GM20000 (cell line): Measurements from ENCODE around the gene GASK1A.

Source experiments
- DNase-seq: peaks from one replicate; pipeline ENCODE4 v3.0.0; 2012; ENCODE audit warnings: low spot score
- CTCF ChIP-seq: IDR thresholded peaks from 2 replicates; pipeline ENCODE4 v1.5.1; 2012; ENCODE audit warnings: mild to moderate bottlenecking, control low read depth; ENCODE audit errors: extremely low read depth, missing control alignments

The GASK1A gene

GRCh38 chr3:43075904-43076661 lies 97.0 kb downstream of the GASK1A start:
- TF ChIP-seq CTCF: no peak
- DNase-seq: no peak

GRCh38 chr3:43076857-43077256 lies 97.7 kb downstream of the GASK1A start:
- no peak for TF ChIP-seq CTCF
- DNase-seq: no peak

GRCh38 chr3:43077261-43077660 lies 98.2 kb downstream of the GASK1A start:
- no peak for DNase-seq
- no peak for TF ChIP-seq CTCF

- DNase-seq: no peak
- TF ChIP-seq CTCF: no peak
Observed at GRCh38 chr3:43077707-43078106, 98.6 kb downstream of the GASK1A start.

GRCh38 chr3:43079536-43080332 lies 100.6 kb downstream of the GASK1A start:
- no peak for TF ChIP-seq CTCF
- DNase-seq: no peak

GRCh38 chr3:43080726-43081568 lies 101.8 kb downstream of the GASK1A start:
- DNase-seq: no peak
- TF ChIP-seq CTCF: no peak

GRCh38 chr3:43081796-43082195 lies 102.7 kb downstream of the GASK1A start:
- no peak for TF ChIP-seq CTCF
- DNase-seq: no peak
